Measurements from ENCODE around the gene PACRG. TPM values are rescaled to one million over a fixed set of nuclear protein-coding genes. Genes with fewer than 3 reads are reported as not detected.
A peak's percentile ranks its signal among the peaks of the same experiment; 100 is the strongest.

The PACRG gene
- total RNA-seq, 2 experiments from 2014 or later, result 0.78 TPM; not detected in 1

DNA sequence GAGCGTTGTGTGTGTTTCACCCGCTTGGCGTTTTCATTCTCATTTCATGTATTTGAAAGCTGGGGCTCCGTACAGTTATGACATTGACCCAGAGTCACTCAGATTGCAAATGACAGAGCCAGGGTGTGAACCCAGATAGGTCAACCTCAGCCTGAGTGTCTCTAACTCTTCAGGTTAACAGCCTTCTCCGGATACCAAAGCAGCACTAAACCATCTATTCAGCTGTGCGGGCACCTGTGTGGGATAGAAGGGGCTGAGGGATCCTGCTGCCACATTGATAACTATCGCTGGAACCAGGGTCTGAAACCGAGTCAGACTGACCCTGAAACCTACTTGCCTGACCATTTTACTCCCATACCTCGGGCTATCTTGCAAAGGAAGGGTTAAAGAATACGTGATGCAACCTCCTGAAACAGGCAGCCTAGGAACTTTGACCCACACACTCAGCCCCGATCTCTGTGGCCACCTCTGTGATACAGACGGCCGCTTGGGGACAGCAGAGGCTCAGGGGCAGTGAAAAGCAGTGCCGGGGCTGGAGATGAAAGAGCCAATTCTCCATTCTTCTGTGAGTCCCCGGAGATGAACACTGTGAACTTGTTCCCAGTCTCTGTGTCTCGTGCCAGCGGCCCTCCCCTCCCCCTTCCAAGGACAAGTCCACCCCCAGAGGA is 453.2 kb downstream of the PACRG start:
- H3K36me3 Mint-ChIP-seq (ENCODE audit: low read depth), result no peaks in the 10 kb centered on the region
- no peaks in the 10 kb centered on the region for H3K4me1 Mint-ChIP-seq (ENCODE audit: low read depth)
- ATAC-seq (no peak), DNase-seq (peak; percentile 22)
- ChIA-PET POLR2A (no interaction called here), CTCF (no interaction called here)
- no peak overlapping the region for H3K4me3 Mint-ChIP-seq
- H3K27me3 Mint-ChIP-seq (ENCODE audit: low read depth), result no peaks in the 10 kb centered on the region
- H3K9me3 Mint-ChIP-seq (ENCODE audit: insufficient read depth), result no peaks in the 10 kb centered on the region
- H3K27ac Mint-ChIP-seq, result no peak overlapping the region

DNA sequence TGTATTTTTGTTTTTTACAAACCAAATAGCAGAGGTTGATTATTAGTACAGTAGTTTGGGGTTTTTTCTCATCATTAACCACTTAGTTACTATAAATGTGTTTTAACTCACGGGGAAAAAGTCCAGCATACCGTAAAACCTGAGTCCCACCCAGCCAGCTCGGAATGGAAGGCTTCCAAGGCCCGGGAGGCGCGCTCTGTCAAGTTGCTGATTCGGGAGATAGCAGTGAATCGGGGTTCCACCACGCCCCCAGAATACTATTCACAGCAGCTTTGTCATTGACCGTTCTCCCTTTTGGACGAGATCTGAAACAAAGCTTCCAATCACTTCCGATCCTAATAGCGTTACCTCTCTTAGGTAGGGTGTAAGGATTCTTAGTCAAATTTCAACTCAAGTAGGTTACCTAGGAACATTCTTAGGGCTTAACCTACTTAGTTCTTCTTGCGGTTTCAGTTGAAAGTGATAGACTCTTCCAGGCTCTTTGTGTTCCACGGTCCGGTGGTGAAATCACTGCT is 453.9 kb downstream of the PACRG start:
- H3K27ac Mint-ChIP-seq, result no peak overlapping the region
- H3K36me3 Mint-ChIP-seq (ENCODE audit: low read depth), result no peaks in the 10 kb centered on the region
- ATAC-seq (no peak), DNase-seq (no peak)
- ChIA-PET POLR2A (no interaction called here), CTCF (no interaction called here)
- no peaks in the 10 kb centered on the region for H3K4me1 Mint-ChIP-seq (ENCODE audit: low read depth)
- no peaks in the 10 kb centered on the region for H3K27me3 Mint-ChIP-seq (ENCODE audit: low read depth)
- H3K9me3 Mint-ChIP-seq (ENCODE audit: insufficient read depth), result no peaks in the 10 kb centered on the region
- H3K4me3 Mint-ChIP-seq, result no peak overlapping the region

DNA sequence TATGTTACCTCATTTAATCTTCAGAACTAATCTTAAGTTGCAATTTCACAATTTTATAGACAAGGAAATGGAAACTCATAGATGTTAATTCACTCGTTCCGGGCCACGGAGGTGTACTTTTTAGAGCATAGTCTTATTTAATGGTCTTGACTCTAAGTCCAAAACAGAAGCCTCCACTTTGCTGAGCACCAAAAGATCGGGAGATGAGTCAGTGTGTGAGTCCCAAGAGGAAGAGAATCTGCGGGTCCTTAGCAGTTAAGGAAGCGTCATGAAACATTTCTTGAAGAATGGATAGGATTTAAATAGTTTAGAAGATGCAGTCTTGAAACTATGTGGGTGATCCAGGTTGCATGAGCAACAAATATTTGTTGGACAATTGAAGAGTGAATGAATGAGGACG is 454.9 kb downstream of the PACRG start:
- Mint-ChIP-seq H3K4me1 (ENCODE audit: low read depth) (no peaks in the 10 kb centered on the region), H3K27ac (no peak overlapping the region), H3K36me3 (ENCODE audit: low read depth) (no peaks in the 10 kb centered on the region), H3K4me3 (no peak overlapping the region), H3K27me3 (ENCODE audit: low read depth) (no peaks in the 10 kb centered on the region), H3K9me3 (ENCODE audit: insufficient read depth) (no peaks in the 10 kb centered on the region)
- ChIA-PET POLR2A (no interaction called here), CTCF (no interaction called here)
- no peak for DNase-seq
- ATAC-seq, result no peak

DNA sequence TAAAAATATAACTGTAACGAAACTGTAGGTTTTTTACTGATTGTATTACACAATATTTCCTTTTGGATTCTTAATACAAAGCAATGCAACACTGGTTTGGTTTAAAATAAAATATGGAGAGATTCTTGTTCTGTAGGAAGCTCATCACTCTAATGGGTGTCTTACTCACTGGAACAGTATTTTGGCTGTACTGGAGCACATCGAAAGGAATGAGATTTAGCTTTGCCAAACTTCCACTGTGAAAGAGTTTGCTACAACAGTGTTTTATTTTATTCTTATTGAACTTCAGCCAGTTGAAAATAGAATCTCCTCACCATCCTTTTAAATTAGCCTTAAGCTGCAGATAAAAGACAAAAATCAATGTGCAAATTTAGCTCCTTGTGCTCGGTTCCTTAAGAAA is 456.0 kb downstream of the PACRG start:
- no peaks in the 10 kb centered on the region for H3K27me3 Mint-ChIP-seq (ENCODE audit: low read depth)
- CTCF ChIA-PET, result interaction anchor here (1.9 kb wide), 1 partner anchor 13 kb away, joined by 11 read pairs; no protein-coding TSS in a partner anchor
- ATAC-seq (no peak), DNase-seq (no peak)
- no peaks in the 10 kb centered on the region for H3K4me1 Mint-ChIP-seq (ENCODE audit: low read depth)
- no peak overlapping the region for H3K27ac Mint-ChIP-seq
- H3K4me3 Mint-ChIP-seq, result no peak overlapping the region
- H3K36me3 Mint-ChIP-seq (ENCODE audit: low read depth), result no peaks in the 10 kb centered on the region
- POLR2A ChIA-PET, result no interaction called here
- H3K9me3 Mint-ChIP-seq (ENCODE audit: insufficient read depth), result no peaks in the 10 kb centered on the region

DNA sequence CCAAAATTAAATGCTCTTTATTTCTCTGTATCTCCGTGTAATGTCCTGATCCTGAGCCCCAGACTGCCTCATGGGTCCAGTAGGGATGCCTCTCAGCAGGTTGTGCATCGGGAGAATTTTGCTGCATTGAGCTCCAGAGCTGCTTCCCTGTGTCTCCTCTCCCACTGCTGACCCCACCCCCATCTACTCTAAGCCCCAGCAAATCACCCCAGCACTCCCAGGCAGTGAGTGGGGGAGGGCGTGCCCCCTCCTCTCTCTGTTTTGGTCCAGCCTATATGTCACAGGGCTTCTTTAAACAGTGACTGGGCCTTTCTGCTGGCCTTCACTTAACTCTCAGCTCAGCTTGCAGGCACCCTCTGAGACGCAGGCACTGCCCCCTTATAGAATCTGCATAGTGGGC is 458.0 kb downstream of the PACRG start:
- no peaks in the 10 kb centered on the region for H3K27me3 Mint-ChIP-seq (ENCODE audit: low read depth)
- DNase-seq, result no peak
- no peak overlapping the region for H3K4me3 Mint-ChIP-seq
- H3K9me3 Mint-ChIP-seq (ENCODE audit: insufficient read depth), result no peaks in the 10 kb centered on the region
- H3K4me1 Mint-ChIP-seq (ENCODE audit: low read depth), result no peaks in the 10 kb centered on the region
- no peaks in the 10 kb centered on the region for H3K36me3 Mint-ChIP-seq (ENCODE audit: low read depth)
- POLR2A ChIA-PET, result no interaction called here
- no peak overlapping the region for H3K27ac Mint-ChIP-seq
- ATAC-seq, result no peak
- CTCF ChIA-PET, result no interaction called here

DNA sequence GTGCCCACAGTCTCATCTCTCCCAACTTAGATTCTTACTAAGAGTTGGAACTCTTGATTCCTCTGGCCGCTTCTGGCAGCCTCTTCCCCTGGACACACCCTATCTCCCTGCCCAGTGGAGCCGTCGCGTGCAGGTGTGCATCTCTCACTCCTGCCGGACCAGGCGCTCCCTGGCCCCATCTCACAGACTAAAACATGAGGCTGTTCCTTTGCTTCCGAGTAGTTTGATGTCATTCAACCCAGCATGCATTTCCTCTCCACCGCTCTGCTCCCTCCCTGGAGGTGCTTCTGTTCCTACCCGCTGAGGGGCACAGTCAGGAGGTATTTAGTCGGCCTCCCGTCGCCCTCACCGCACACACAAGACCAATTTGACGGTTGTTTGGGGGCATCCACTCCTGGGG is 458.8 kb downstream of the PACRG start:
- ATAC-seq, result no peak
- Mint-ChIP-seq H3K27ac (no peak overlapping the region), H3K4me3 (no peak overlapping the region), H3K27me3 (ENCODE audit: low read depth) (peaks cover 1% of the 10 kb centered on the region), H3K4me1 (ENCODE audit: low read depth) (no peaks in the 10 kb centered on the region), H3K9me3 (ENCODE audit: insufficient read depth) (no peaks in the 10 kb centered on the region), H3K36me3 (ENCODE audit: low read depth) (no peaks in the 10 kb centered on the region)
- no peak for DNase-seq
- ChIA-PET CTCF (no interaction called here), POLR2A (no interaction called here)

DNA sequence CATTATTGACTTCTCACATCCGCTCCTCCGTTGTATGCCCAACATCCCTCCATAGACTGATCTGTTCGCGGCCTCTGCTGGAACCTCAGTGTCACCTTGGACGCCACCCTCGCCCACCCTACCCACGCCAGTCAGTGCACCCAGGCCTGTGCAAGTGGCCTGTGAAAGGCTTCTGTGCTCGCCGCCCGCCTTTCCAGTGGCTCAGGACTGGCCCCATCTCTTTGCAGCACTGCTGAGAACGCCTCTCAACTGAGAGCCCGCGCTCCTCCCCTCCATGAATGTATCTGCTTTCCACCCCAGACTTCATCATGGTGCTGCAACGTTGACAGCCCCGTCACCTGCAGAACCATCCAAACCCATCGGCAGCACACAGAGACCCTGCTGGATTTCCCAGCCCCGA is 459.4 kb downstream of the PACRG start:
- Mint-ChIP-seq H3K27ac (no peak overlapping the region), H3K9me3 (ENCODE audit: insufficient read depth) (no peaks in the 10 kb centered on the region), H3K4me1 (ENCODE audit: low read depth) (no peaks in the 10 kb centered on the region), H3K27me3 (ENCODE audit: low read depth) (peaks cover 2% of the 10 kb centered on the region), H3K4me3 (no peak overlapping the region), H3K36me3 (ENCODE audit: low read depth) (no peaks in the 10 kb centered on the region)
- DNase-seq (no peak), ATAC-seq (no peak)
- ChIA-PET CTCF (no interaction called here), POLR2A (no interaction called here)

DNA sequence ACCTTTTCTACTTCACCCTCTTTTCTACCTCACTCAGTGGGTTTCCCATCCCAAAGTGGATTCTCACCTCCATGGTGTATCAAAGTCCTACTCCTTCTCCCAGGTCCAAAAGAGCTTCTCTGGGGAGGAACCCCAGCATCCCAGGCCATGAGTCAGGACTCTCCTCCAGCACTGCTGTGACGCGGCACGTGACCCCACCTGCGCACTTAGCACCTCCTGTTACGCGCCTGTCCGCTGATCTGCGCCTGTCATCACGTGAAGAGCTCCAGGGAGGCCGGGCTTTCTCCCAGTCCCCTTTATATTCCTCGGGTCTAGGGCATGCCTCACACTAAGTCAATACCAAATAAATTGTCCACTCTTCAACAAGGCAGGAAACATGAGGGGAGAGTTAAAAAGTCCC is 459.8 kb downstream of the PACRG start:
- no peak for DNase-seq
- ChIA-PET POLR2A (no interaction called here), CTCF (interaction anchor here (1.2 kb wide), 1 partner anchor 16 kb away, joined by 6 read pairs; no protein-coding TSS in a partner anchor)
- Mint-ChIP-seq H3K36me3 (ENCODE audit: low read depth) (no peaks in the 10 kb centered on the region), H3K4me1 (ENCODE audit: low read depth) (no peaks in the 10 kb centered on the region), H3K27me3 (ENCODE audit: low read depth) (peaks cover 2% of the 10 kb centered on the region), H3K4me3 (no peak overlapping the region), H3K9me3 (ENCODE audit: insufficient read depth) (no peaks in the 10 kb centered on the region), H3K27ac (no peak overlapping the region)
- ATAC-seq, result no peak

DNA sequence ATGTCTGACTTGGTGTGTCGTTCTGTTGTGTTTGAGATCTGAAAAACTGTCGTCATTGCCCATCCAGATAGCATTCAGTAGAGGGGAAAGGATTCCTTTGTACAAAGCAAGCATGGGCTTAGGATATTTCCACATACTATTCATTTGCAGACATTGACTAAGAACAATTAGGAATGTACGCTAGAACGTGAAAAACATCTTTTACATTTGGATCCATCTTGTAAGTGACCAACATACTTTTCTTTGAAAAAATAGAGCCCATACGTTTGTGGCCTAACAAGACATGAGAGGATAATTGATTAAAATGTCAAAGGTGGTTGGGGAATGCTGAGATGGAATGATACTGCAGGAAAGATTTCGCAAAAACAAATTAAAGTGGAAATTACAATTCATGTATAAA is 461.0 kb downstream of the PACRG start:
- H3K27ac Mint-ChIP-seq, result no peak overlapping the region
- POLR2A ChIA-PET, result no interaction called here
- H3K4me3 Mint-ChIP-seq, result no peak overlapping the region
- ATAC-seq (no peak), DNase-seq (no peak)
- no peaks in the 10 kb centered on the region for H3K4me1 Mint-ChIP-seq (ENCODE audit: low read depth)
- no peaks in the 10 kb centered on the region for H3K36me3 Mint-ChIP-seq (ENCODE audit: low read depth)
- H3K27me3 Mint-ChIP-seq (ENCODE audit: low read depth), result peaks cover 2% of the 10 kb centered on the region
- CTCF ChIA-PET, result interaction anchor here (0.7 to 1.2 kb wide), 2 partner anchors 17 to 991 kb away, joined by 3 to 6 read pairs; no protein-coding TSS in a partner anchor
- H3K9me3 Mint-ChIP-seq (ENCODE audit: insufficient read depth), result no peaks in the 10 kb centered on the region

DNA sequence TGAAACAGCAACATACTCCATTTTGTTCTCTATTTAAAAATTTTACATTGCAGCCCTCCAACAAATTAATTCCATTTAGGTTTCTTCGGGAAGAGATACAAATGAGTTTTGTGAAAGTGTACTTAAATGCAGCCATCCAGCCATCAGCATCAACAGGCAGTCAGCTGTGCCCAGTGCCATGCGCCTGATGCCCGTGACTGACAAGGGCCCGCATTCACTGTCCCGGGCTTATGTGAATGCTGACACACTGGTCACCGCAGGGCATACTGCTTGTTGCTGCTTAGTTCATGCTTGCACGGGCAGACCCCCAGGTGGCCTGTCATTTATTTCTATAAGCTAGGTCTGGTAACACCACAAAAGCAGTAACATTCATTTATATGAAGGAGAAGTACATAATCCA is 461.8 kb downstream of the PACRG start:
- no peaks in the 10 kb centered on the region for H3K4me1 Mint-ChIP-seq (ENCODE audit: low read depth)
- no peaks in the 10 kb centered on the region for H3K36me3 Mint-ChIP-seq (ENCODE audit: low read depth)
- no peaks in the 10 kb centered on the region for H3K9me3 Mint-ChIP-seq (ENCODE audit: insufficient read depth)
- no peak overlapping the region for H3K27ac Mint-ChIP-seq
- H3K27me3 Mint-ChIP-seq (ENCODE audit: low read depth), result peaks cover 2% of the 10 kb centered on the region
- no peak for ATAC-seq
- H3K4me3 Mint-ChIP-seq, result no peak overlapping the region
- ChIA-PET CTCF (interaction anchor here (1.0 kb wide), 1 partner anchor 19 kb away, joined by 4 read pairs; no protein-coding TSS in a partner anchor), POLR2A (no interaction called here)
- DNase-seq, result no peak

DNA sequence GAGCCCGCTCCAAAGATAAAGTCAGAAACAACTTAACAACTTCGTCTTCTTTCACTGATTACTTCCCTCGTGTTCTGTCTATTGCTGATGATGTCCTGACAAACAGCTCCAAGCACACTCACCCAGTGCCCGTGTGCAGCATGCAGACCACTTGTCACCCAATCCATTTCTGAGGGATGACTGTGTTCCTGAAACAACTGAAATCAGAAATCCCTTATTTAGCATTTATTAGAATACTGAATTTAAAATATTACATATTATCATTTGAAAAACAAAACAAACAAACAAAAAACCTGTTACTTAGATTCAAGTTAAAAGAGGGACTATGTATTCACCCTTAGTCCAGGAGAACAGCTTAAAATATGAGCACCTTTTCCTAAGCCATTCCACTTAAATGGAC is 463.0 kb downstream of the PACRG start:
- Mint-ChIP-seq H3K4me1 (ENCODE audit: low read depth) (no peaks in the 10 kb centered on the region), H3K27ac (no peak overlapping the region), H3K4me3 (no peak overlapping the region), H3K27me3 (ENCODE audit: low read depth) (peaks cover 2% of the 10 kb centered on the region), H3K36me3 (ENCODE audit: low read depth) (no peaks in the 10 kb centered on the region), H3K9me3 (ENCODE audit: insufficient read depth) (no peaks in the 10 kb centered on the region)
- no peak for ATAC-seq
- no peak for DNase-seq
- POLR2A ChIA-PET, result no interaction called here
- CTCF ChIA-PET, result no interaction called here

DNA sequence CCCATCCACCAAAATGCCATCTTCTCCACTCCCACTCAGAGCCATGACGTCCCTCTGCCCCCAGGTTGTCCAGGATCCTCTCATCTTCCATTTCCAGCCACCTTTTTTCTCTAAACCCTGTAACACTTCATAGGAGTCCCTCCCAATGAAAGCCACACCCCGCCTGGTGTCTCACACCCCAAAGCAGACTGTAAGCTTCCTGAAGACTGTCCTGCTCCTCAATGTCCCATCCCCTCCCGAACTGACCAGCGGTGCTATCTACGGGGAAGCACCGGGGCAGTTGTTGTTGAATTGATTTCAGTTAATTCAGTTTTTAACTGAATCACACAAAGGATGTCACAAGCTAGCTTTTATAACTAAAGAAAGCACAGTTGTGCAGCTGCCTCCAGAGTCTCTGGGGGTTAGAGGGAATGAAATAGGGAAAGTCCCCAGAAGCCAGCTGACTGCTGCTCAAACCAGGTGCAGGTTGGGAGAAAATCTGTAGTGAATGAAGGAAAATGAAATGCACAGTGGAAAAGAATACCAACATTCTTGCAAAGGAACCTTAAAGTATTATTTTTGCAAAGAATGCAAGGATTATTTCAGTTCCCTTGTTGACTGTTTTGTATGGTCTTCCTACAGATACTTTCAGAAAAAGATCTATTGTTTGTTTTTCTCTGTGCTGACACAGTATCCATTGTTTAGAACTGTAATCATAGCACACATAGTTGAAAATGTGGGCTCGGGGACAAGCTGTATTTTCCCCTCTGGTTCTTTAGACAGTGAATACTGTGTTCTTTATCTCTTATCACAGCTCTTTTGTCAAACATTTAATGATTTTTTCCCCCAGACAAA is 464.1 kb downstream of the PACRG start:
- ChIA-PET POLR2A (interaction anchor here (0.7 kb wide), 1 partner anchor 141 kb away, joined by 3 read pairs; no protein-coding TSS in a partner anchor), CTCF (no interaction called here)
- no peaks in the 10 kb centered on the region for H3K4me1 Mint-ChIP-seq (ENCODE audit: low read depth)
- H3K27ac Mint-ChIP-seq, result no peak overlapping the region
- no peak for ATAC-seq
- H3K9me3 Mint-ChIP-seq (ENCODE audit: insufficient read depth), result no peaks in the 10 kb centered on the region
- DNase-seq, result no peak
- no peak overlapping the region for H3K4me3 Mint-ChIP-seq
- H3K27me3 Mint-ChIP-seq (ENCODE audit: low read depth), result peaks cover 2% of the 10 kb centered on the region
- no peaks in the 10 kb centered on the region for H3K36me3 Mint-ChIP-seq (ENCODE audit: low read depth)

Data from activated CD8-positive, alpha-beta T cell treated with anti-CD3 and anti-CD28 coated beads, Interleukin-2, amount 10 ng/mL, durations not matched to agents 7 days and 5 days (primary cell).